NCI-H2171 (cell line): ENCODE measurements around the gene MYL11.

Experiments used
- DNase-seq: peaks from one replicate; lab custom pipeline; 2025; lab: John Stamatoyannopoulos, UW

The MYL11 gene

GRCh38 chr16:30354423-30355143 lies 20.0 kb upstream of the MYL11 start:
- peak; percentile 41 for DNase-seq

GRCh38 chr16:30355144-30355953 lies 19.3 kb upstream of the MYL11 start, which contains the start of gene CD2BP2:
CD2BP2 (minus strand) TSS chr16:30355308; CDS start chr16:30354681, 627 bp downstream.
- peak; percentile 97 for DNase-seq

GRCh38 chr16:30355954-30356308 lies 18.7 kb upstream of the MYL11 start:
- no peak for DNase-seq

- no peak for DNase-seq
Measured at GRCh38 chr16:30356401-30357084, 18.1 kb upstream of the MYL11 start.

- no peak for DNase-seq
Measured at GRCh38 chr16:30357085-30357714, 17.4 kb upstream of the MYL11 start.

- DNase-seq = no peak
Measured at GRCh38 chr16:30357715-30358576, 16.7 kb upstream of the MYL11 start.

GRCh38 chr16:30358577-30358936 lies 16.0 kb upstream of the MYL11 start:
- DNase-seq = no peak

- no peak for DNase-seq
Measured at GRCh38 chr16:30358990-30359870, 15.4 kb upstream of the MYL11 start.

GRCh38 chr16:30359871-30360170 lies 14.8 kb upstream of the MYL11 start:
- no peak for DNase-seq

GRCh38 chr16:30361180-30361579 lies 13.4 kb upstream of the MYL11 start:
- no peak for DNase-seq

- no peak for DNase-seq
Measured at GRCh38 chr16:30365200-30365599, 9.4 kb upstream of the MYL11 start.

- no peak for DNase-seq
Measured at GRCh38 chr16:30366511-30366910, 8.1 kb upstream of the MYL11 start.

GRCh38 chr16:30367349-30368009 lies 7.1 kb upstream of the MYL11 start:
- DNase-seq = no peak

- no peak for DNase-seq
Measured at GRCh38 chr16:30368122-30368791, 6.3 kb upstream of the MYL11 start.

- no peak for DNase-seq
Measured at GRCh38 chr16:30368792-30369090, 5.9 kb upstream of the MYL11 start.

GRCh38 chr16:30369091-30369937 lies 5.3 kb upstream of the MYL11 start:
- no peak for DNase-seq

- no peak for DNase-seq
Measured at GRCh38 chr16:30369938-30370455, 4.6 kb upstream of the MYL11 start.

GRCh38 chr16:30370456-30371247 lies 4.0 kb upstream of the MYL11 start, which contains the start of gene TBC1D10B:
TBC1D10B (minus strand) TSS chr16:30370494; CDS start chr16:30370183, 311 bp downstream.
- DNase-seq = peak; percentile 100
